HL-60/S4 (cell line): ENCODE results near the gene MRPL55.

Experiments
- in situ Hi-C: fragments of 300-500 bp; cut with MboI; formaldehyde crosslinking; loops from 2 replicates; pipeline ENCODE4 v1.14.3; 2022; ENCODE audit warnings: low sequenced_read_pairs

Gene MRPL55

DNA sequence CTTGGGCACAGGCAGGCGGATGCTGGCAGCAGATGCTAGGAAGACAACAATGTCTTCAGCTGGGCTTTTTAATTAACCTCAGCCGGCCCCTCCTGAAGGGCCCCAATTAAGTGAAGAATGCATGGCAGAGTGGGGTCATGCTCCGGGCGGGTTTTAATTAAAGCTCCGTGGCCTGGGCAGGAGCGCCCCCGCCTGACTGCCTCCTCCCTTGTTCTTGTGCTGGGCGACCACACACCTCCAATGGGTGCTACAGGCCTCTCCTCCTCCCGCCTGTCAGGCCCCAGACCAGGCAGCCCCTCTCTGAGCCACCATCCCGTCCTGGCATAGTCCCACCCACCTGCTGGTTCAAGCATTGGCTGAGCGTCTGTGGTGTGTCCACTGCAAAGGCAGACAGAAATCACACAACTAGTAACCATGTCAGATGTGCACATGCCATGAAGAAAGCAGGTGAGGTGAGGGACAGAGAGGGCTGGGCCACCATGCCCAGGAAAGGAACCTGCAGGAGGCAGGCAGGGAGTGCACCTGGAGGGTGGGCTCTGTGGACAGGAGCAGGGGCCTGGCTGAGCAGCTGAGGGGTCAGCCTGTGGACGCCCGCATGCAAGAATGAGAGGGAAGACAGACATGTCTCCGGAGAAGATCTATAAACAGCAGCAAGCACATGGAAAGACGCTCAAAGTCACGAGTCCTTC is 35.1 kb downstream of the MRPL55 start:
- in situ Hi-C loops: no loop called here

DNA sequence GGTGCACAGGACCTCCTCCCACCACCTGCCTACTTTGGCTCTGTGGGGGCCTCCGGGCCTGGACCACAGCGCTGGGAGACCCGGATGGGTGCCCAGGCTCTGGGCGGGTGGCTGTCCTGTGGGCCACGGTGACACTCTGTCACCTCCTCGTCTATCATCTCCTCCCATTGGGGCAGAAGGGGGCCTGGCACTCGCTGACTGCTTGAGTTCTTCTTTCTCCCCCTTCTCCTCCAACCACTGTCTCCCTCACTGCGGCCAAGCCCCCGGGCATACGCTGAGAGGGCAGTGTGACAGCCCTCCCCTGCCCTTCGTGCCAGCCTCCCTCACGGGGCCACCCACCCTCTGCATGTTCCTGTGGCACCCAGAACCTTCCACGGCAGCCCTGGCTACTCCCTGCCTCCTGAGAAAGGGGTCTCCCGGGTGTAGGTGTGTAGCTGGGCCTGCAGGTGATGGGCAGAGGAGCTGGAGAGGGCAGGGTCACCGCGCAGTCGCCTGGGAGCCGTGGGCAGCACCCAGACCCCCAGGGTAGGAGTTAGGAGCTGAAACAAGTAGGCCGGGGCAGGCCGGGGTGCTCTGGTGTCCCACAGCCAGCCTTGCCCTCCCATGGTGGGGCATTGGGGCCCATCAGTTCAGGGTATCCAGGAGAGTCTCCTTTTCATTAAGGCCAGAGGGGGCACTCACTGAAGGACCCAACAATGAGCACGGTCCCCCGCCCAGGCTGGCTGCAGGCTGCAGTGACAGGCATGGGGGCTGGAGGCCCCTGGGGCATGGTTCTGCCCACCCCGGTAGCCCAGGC is 35.8 kb downstream of the MRPL55 start:
- in situ Hi-C loops: no loop called here

DNA sequence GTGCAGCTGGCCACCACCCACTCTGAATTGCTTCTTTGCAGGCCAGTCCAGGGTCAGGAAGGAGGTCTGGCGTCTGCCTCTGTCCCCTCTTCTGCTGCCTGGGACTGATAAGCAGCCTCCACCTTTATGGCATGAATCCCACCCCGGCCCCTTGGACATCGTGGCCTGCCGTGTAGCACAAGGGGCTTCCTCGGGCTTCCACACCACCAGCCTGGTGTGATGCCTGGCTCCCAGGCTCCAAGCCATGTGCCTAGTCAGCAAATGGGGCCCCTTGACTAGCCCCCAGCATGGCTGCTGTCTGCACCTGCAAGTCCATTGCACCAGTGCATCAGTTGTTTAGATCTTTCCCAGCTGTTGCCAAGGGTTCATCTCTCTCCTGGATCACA is 36.4 kb downstream of the MRPL55 start:
- in situ Hi-C loops: no loop called here

DNA sequence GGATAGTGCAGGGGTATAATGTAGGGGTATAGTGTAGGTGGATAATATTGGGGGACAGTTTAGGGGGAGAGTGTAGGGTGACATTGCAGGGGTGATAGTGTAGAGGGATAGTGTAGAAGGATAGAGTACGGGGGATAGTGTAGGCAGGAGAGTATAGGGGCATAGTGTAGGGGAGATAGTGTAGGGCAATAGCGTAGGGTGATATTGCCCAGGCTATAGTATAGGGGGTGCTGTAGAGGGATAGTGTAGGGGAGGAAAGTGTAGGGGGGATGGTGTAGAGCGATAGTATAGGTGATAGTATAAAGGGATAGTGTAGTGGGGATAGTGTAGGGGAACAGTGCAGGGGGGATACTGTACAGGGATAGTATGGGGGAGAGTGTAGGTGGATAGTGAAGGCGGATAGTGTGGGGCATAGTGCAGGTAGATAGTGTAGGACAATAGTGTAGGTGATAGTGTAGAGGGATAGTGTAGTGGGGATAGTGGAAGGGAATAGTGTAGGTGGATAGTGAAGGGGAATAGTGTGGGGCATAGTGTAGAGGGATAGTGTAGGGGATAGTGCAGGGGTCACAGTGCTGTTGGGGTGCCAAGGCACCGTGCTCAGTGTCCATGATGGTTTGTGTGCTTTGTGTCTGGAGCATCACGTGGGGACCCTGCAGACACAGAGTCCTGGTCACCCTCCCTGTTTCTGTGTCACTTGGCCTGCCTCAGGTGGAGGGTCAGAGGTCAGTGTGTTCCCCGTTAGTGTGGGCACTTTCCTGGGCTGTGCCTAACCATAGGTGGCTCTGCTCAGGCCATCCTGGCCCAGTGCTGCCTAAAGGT is 37.1 kb downstream of the MRPL55 start:
- in situ Hi-C loops: no loop called here

DNA sequence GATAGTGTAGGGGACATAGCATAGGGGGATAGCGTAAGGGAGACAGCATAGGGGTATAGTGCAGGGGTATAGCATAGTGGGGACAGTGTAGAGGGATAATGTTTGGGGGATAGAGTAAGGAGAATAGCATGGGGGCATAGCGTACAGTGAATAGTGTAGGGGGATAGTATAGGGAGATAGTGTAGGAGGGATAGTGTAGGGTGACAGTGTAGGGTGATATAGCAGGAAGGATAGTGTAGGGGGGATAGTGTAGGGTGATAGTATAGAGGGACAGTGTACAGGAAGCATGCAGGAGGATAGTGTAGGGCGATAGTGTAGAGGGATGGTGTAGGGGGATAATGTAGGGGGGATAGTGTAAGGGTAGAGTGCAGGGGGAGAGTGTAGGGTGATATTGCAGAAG is 38.2 kb downstream of the MRPL55 start:
- in situ Hi-C loops: no loop called here

DNA sequence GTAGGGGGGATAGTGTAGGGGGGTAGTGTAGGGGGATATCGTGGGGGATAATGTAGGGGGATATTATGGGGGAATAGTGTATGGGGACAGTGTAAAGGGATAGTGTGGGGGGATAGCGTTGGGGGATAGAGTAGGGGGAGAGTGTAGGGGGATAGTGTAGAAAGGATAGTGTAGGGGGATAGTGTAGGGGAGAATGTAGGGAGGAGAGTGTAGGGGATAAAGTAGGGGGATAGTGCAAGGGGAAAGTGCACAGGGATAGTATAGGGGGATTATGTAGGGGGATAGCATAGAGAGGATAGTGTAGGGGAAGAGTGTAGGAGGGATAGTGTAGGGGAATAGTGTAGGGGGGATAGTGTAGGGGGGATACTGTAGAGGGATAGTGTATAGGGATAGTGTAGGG is 38.9 kb downstream of the MRPL55 start:
- in situ Hi-C loops: no loop called here

DNA sequence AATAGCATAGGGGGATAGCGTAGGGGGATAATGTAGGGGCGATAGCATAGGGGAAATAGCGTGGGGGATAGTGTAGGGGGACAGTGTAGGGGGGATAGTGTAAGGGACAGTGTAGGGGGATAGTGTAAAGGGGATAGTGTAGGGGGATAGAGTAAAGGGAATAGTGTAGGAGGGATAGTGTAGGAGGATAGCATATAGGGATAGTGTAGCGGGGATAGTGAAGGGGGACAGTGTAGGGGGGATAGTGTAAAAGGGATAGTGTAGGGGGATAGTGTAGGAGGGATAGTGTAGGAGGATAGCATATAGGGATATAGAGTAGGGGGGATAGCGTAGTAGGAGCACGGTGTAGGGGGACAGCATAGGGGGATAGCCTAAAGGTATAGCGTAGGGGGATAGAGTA is 40.7 kb downstream of the MRPL55 start:
- in situ Hi-C loops: no loop called here

DNA sequence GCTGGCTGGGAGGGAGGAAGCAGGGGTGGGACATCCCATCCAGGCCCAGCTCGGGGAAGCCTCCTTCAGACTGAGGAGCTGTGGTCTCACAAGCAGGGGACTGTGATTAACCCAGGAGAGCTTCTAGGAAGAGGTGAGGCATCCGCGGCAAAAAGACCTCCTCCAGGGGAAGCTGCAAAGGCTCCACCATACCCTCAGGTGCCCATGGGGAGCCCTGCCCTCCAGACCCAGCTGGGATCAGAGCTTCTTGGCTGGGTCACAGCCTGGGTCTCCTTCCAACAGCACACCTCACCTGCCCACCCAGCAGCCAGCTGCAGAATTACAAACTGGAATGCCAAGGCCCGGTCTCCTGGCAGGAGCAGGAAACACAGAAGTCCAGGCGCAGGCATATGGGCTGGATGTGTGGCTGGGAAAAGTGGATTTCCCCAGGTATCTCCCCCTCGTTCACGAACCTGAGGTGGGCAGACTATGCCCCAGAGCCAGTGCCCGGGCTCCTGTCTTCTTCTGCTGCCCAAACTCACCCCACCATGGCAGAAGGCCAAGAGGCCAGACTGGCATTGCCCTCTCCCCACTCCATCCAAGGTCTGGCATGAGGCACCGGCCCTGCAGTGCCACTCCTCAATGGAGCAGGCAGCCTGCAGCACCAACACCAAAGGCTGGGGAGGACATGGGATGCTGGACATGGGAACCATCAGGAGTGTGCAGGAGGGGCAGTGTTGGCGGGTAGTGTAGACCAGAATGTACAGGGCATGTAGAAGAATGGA is 42.0 kb downstream of the MRPL55 start:
- in situ Hi-C loops: no loop called here

DNA sequence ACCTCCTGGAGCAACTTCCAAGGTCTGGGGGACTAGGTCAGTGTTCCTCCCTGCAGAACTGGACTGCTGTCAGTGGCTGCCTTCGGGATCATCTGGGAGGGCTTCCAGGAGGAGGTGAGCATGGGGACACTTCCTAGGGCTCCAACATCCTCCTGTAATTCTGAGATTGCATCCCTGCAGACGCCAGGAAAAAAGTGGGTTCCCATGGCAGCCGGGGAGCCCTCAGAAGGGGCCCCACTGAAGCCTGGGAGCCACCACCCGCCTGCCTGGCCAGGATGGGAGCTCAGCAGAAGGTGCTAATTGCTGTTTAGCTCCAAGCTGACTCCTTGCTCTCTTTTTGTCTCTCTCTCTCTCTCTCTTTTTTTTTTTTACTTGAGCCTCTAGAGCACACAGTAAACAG is 42.7 kb downstream of the MRPL55 start:
- in situ Hi-C loops: no loop called here

DNA sequence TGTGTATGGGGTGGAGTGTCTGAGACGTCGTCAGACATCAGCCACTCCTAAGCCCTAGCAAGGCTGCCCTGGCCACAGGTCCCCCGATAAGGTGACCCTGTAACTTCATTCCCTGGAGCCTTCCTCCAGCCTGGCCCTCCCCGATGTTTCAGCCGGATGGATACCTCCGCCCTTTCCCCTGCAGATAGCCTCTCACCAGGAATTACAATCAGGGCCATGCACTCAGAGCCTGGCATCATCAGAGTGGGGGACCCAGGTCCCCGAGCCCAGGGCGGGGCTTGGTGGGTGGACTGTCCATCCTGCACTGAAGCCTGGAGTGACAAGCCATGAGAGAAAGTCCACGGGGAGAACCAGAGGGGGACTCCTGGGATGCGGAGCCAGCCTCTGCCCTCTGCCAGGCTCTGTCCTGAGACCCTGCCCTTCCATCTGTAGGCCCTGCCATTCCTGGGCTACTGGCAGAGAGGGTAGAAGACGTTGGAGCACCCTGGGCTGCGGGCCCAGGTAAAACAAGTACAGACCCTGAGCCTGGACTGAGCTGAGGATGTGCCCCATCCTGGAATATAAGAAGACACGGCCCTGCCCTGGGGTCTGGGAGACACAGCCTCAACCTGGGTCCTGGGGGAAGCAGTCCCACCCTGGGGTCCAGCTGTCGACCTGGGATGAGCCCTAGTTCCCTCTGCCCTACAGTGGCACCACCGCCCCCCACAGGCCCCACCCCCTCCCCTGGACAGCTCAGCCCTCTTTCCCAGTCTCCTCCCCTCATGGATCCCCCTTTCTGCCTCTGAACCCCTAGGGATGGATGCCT is 43.4 kb downstream of the MRPL55 start:
- in situ Hi-C loops: no loop called here

DNA sequence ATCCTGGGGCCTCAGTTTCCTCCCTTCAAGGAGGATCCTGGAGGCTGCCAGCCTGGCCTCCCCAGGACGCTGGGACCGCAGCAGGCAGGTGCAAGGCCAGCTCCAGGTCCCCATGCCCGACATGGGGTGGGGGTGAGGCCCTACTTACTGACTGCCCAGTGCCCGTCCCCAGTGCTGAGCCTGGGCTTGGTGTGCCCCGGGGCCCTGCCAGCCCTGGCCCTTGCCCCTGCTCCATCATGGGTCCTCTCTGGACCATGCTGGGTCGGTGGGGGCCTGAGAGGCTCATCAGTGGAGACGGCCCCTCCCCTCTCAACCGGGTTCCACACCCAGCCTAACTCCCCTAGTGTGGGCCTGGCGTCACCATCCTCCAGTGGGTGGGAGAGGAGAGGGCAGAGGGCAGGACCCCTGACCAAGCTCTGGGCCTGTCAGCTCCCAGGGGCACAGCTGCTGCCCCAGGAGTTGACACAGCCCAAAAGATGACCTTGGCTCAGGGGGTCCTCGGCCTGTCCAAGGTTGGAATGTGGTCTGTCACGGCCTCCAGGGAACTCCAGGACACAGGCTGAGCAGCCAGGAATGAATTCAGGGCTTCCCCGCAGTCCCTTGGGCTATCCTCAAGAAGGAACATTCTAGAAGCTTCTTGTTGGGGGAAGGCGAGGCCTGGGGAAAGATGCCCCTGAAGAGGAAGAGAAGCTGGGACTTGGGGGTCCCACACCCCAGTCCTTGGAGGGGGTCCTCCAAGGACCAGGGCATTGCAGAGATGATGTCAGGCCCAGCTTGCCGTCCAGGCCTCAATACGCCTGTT is 44.2 kb downstream of the MRPL55 start:
- in situ Hi-C loops: no loop called here

DNA sequence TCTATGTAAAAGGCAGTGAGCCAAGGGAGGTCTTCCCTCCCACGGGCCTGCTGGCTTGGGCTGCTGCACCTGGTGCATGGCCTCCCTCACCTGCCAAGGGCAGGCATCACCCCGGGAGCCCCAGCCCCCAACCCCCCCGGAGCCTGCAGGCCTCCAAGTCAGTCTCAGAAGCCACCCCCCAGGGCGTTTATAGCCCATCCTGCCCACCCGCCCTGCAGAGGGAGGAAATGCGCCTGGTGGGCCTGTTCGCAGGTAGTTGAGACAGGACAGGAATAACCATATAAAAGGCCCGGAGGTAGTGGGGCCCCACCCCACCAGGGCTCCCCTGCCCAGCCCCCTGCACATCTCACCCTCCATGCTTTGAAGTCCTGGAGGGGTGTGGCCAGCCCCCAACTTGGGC is 44.8 kb downstream of the MRPL55 start:
- in situ Hi-C loops: no loop called here

DNA sequence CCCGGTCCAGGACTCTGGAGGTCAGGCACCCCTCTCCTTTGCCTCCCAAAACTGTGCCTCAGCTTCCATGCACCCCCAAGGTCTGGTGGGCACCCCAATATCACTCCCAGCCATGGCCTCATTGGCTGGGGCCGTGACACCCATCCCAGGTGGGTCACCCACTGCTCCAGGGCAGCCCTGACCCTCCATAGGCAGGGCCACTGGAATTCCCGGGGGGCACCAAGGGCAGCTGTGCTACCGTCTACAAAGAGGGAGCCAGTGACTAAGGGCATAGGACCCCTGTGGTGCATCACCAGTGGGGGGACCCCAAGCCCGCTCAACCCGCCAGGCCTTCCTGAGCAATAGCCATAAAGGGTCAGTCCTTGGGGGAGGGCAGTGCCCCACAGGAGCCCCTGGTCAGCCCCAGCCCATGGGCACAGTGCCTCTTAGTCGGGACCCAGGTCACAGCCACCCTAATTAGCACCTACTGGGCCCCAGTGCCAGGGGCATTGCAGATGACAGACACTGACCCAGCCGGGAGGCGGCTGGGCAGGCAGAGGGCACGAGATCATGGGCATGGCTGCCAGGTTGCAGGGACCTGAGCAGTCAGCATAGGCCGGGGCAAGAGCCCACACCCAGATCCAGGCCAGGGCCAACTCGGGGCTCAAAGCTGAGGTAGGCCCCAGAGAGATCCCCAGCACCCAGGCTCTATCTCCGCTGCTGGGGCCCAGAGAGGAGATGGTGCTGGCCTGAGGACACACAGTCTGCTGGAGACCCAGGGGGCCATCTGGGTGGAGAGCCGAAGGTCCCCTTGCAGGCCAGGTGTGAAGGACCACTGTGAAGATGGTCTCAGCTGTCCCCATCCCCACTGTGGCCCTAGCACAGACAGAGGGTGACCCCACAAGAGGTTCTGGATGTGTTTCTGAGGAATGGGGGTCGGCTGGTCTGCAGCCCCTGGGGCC is 45.6 kb downstream of the MRPL55 start:
- in situ Hi-C loops: no loop called here

DNA sequence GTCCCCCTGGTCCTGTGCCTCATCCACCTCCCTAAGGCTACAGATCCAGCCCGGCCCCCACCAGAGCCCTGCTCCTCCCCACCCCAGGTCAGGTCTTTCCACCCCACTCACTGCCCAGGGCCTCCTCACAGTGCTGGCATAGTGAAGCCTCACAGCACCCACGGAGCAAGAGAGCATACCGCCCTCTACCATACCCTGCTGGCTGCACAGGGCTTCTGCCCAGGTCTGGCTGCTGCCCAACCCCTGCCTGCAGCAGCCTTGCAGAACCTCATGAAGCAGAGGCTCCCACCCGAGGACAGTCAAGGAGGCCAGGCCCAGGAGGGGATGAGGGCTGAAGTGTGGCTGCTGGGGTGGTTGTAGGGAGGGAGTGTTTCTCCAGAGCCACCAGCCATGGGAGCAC is 46.3 kb downstream of the MRPL55 start:
- in situ Hi-C loops: no loop called here

DNA sequence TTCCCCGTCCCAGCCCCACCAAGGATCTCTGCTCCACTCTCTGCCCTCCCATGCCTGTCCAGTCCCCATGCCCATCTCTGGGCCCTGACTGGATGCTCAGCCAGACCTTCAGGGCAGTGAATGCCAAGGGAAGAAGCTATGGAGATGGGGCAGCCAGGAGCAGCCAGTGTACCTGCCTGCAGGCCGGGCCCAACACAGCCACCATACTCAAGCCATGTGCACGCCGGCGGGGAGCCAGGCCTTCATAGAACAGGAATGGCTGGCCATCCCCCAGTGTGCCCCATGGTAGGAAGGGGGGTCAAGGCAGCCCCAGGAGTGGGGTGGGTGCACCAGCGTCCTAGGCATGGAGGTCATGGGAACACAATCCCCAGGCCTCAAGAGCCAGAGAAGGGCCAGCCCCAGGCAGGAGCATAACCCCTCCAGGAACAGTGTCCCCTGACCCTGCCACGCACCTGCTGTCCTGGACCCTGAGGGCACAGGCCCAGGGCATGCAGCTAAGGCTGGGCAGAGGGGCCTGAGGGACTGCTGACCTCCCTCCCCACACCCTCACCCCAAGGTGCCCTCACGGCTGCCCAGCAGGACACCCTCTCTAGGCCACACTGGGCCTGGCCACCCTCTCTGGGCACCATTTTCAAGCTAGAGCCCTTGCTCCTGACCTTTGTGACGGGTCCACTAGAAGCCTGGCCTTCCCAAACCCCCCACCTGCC is 46.9 kb downstream of the MRPL55 start:
- in situ Hi-C loops: no loop called here

DNA sequence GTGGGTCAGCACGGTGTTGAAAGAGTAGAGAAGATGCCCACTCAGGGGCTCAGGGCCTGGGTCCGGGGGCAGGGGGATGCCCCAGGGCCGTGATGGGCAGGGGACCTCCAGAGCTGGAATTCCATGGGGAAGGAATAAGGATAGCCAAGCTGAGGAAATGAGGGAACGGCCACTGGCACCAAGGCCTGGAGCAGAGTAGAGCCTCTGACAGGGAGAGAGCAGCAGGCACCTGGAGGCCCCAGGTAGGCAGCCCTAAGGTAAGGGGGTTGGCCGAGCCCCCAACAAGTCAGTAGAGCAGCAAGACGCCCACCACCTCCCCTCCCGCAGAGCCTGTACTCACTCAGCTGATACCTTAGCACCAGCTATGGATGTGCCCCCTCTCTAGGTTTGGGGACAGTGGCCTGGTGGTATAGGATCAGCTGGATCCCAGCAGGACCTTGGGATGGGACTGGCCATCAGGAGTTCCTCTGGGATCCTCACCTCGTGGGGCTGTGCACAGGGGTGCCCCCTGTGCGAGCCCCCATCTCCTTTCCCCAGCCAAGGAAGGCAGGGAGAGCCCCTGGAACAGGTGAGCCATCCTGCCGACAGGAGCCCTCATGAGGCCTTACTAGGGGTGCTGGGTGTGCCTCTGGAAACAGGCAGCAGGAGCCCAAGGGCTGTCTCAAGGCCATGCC is 47.6 kb downstream of the MRPL55 start:
- in situ Hi-C loops: no loop called here
